Peyer's patch (tissue), 4 donors: ENCODE measurements around the gene ZNF844.

ENCODE experiments used
- CTCF ChIP-seq, 6 experiments: fragments of 450-650 bp in 4 of 6; fragments of 200-600 bp in 2 of 6; sonication (generic) in 1 of 6; IDR thresholded peaks; one replicate each; pipeline ENCODE4 v1.5.1; 2017 to 2019; ENCODE audit warnings: antibody characterized with exemption in 6 of 6, mild to moderate bottlenecking in 3 of 6, moderate library complexity in 1 of 6
- POLR2A ChIP-seq, 2 donors: fragments of 450-650 bp; IDR thresholded peaks; one replicate each; pipeline ENCODE4 v1.5.1; 2017; ENCODE audit warnings: antibody characterized with exemption in 2 of 2, mild to moderate bottlenecking in 2 of 2, moderate library complexity in 2 of 2

GRCh38 chr19:12064590-12065538 is at the start of gene ZNF844:
- no peak for TF ChIP-seq CTCF (IDR thresholded peaks at IDR 0.05)
- peak; percentile 87 to 94 for TF ChIP-seq POLR2A (IDR thresholded peaks at IDR 0.05)
